ENCODE results near the gene PLD2.
"Not testable (repeated sequence)": the region's sequence is repeated elsewhere in the genome, so short reads cannot be mapped to it uniquely, and the experiment has no call there.

Gene PLD2

DNA sequence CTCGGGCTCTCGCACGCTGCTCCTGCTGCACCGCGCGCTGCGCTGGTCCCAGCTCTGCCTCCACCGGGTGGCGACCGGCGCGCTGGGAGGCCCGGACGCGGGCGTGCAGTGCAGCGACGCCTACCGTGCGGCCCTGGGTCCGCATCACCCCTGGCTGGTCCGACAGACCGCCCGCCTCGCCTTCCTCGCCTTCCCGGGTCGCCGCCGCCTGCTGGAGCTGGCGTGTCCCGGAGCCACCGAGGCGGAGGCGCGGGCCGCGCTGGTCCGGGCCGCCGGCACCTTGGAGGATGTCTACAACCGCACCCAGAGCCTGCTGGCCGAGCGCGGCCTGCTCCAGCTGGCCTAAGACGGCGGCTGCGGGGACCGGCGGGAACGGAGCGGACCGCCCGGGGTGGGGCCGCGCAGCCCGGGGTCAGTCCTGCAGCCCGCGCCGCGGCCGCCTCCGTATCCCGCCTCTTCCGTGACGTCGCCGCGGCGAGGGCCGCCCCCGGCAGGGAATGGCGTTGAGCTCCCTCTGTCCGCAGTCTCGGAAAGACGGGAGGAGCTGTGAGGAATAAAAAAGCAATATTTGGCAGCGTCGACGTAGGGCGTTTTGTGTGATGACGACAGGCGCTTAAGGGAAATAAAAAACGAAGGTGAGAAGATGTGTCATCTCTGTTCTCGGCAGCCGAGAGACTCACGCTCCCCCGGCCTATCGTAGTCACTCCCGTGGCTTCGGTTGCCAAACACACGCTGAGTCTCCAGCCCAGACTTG is 16.8 kb upstream of the PLD2 start:
- DNase-seq (ENCODE audit: low read depth in 3 of 3): peak; percentile 58 to 81 (median 59)

GRCh38 chr17:4790705-4791088 is 16.3 kb upstream of the PLD2 start:
- no peak for DNase-seq (ENCODE audit: low read depth in 3 of 3)

DNA sequence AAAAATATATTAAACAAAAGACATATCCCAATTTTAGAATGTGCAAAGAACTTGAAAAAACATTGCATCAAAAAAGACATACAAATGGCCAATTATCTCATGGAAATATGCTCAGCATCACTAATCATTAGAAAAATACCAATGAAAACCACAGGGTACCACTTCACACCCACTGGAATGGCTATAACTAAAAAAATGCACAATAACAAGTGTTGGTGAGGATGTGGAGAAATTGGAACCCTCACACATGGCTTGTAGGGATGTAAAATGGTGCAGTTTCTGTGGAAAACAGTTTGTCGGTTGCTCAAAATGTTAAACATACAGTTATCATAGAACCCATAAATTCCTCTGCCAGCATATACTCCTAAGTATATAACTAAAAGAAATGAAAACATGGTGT is 11.8 kb upstream of the PLD2 start:
- no peak for DNase-seq (ENCODE audit: low read depth in 3 of 3)

GRCh38 chr17:4796552-4796920 is 10.4 kb upstream of the PLD2 start:
- DNase-seq (ENCODE audit: low read depth in 3 of 3): peak in 1 of 3 experiments; percentile 52

DNA sequence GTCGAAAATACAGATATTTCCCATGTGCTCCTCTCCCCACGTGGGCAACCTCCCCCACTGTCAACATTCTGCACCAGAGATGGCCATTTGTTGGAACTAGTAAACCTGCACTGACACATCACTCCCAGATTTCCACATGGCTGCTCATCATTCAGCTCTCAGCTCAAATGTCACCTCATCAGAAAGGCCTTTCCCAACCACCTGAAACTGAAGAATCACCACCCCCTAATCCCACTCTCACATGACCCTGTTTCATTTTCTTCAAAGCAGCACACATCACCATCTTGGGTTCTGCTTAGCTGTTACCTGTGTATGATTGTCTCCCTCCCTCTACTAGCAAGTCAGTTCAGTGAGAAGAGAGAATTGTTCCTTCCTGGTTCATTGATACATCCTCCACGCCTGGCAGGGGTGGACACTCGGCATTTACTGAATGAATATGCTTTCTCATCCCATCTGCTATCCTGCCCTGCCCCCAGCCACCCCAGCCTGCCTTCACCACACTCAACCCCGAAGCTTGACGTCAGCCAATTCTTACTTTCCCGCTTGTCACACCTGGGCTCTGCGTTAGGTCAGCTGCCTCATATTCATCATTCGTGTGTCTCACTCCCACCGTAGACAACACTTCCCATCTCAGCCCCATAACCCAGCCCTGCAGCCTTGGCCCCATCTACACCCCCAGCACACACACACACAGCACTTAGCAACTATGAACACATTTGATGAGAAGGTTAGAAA is 6.3 kb upstream of the PLD2 start:
- DNase-seq (ENCODE audit: low read depth in 3 of 3): no peak

DNA sequence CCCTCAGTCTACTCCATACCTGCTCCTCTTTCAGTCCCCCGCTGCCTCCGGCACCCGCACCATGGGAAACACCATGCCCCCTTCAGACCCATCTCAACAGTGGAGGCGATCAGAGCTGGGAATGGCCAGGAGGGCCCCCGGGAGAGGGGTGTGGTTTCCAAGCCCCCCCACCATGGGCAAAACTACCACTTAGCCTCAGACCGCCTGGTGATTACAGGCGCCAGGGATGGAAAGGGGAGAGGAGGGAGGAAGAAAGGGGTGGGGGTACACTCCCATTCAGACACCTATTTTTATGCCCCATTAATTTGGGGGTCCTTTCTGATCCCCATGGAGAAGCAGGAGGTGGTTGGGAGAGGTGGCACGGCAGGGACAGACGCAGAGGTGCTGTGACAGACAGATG is 4.7 kb upstream of the PLD2 start, which contains the start of gene C17orf114:
C17orf114 (minus strand) TSS at position 101 of the 400 bp plus-strand sequence.
- no peak for DNase-seq (ENCODE audit: low read depth in 3 of 3)

GRCh38 chr17:4806456-4806776 is 536 bp upstream of the PLD2 start:
- no peak for DNase-seq (ENCODE audit: low read depth in 3 of 3)

GRCh38 chr17:4807605-4808377 is 839 bp downstream of the PLD2 start:
- no peak for DNase-seq (ENCODE audit: low read depth in 3 of 3)

DNA sequence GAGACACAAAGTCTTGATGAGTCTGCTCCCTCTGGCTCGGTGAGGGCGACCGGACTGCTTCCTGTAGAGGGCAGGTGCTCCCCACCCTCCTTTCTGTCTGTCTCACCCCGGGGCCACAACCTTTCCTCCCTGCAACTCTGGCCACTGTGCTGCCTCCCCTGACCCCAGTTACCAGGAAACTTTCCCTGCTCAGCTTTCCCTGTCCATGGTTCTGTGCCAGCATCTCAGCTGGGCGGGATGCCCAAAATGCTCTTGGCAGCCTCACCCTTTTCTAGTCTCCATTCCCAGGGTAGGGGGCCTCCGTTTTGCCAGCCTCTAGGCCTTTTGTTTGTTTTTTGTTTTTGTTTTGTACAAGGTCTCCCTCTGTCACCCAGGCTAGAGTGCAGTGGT is 1.4 kb downstream of the PLD2 start:
- DNase-seq (ENCODE audit: low read depth in 3 of 3): no peak

- no peak for DNase-seq (ENCODE audit: low read depth in 3 of 3)
These were observed 3.8 kb downstream of the PLD2 start for GRCh38 chr17:4810696-4811290.

GRCh38 chr17:4811471-4811870 is 4.5 kb downstream of the PLD2 start:
- no peak for DNase-seq (ENCODE audit: low read depth in 3 of 3)

DNA sequence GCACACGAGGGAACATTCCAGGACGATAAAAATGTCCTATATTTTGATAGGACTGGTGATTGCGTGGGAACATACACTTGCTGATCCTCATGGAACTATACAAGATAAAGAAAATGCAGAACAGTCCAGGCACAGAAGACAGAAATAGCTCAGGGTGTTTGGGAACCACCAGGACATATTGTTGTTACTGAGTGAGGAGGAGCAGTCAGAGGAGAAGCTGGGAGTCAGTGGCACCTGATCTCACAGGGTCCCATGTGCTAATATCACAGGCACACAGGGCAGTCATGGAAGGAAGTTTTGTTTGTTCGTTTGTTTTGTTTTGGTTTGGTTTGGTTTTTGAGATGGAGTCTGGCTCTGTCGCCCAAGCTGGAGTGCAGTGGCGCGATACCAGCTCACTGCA is 5.7 kb downstream of the PLD2 start:
- no peak for DNase-seq (ENCODE audit: low read depth in 3 of 3)

DNA sequence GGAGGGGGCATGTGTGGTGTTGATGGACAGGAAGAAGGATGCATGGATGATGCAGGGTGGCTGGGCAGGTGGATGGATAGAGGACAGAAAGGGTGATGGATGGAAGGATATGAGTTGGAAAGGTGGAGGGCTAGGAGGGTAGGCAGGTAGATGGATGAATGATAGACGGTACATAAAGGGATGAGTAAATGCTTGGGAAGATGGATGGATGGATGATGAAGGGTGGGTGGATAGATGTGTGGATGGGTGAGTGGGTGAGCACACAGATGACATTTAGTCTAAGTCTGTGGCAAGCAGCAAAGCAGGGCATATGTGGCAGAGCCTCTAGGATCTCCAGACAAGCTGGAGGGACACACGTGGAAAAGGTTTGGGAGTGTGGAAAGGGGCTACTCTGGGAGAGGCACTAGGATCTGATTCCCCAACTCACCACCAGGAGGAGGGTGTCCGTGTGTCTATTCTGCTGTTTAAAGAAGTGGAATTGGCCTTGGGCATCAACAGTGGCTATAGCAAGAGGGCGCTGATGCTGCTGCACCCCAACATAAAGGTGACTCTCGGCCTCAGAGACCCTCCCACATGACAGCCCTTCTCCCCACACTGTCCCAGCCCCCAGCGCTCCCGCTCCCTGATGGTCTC is 8.2 kb downstream of the PLD2 start:
- no peak for DNase-seq (ENCODE audit: low read depth in 3 of 3)

GRCh38 chr17:4816826-4817225 is 9.9 kb downstream of the PLD2 start:
- no peak for DNase-seq (ENCODE audit: low read depth in 3 of 3)

- no peak for DNase-seq (ENCODE audit: low read depth in 3 of 3)
These were observed 11.3 kb downstream of the PLD2 start for GRCh38 chr17:4818276-4818675.

DNA sequence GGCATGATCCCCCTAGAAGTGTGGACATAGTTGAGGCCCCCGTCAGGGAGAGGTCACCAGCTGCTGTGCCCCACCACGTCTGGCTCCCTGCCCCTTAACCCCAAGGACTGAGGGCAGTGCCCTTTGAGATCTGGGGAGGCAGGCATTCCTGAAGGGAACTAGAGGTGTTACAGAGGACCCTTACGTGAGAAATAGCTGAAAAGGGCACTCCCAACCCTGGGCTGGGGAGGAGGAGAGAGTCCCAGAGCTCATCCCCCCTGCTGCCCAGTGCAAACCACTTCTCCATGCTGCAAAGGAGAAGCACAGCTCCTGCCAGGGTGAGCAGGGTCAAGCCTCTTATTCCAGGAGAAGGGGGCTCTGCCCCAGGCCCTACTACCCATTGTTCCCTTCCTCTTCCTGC is 15.9 kb downstream of the PLD2 start:
- DNase-seq (ENCODE audit: low read depth in 3 of 3): no peak

DNA sequence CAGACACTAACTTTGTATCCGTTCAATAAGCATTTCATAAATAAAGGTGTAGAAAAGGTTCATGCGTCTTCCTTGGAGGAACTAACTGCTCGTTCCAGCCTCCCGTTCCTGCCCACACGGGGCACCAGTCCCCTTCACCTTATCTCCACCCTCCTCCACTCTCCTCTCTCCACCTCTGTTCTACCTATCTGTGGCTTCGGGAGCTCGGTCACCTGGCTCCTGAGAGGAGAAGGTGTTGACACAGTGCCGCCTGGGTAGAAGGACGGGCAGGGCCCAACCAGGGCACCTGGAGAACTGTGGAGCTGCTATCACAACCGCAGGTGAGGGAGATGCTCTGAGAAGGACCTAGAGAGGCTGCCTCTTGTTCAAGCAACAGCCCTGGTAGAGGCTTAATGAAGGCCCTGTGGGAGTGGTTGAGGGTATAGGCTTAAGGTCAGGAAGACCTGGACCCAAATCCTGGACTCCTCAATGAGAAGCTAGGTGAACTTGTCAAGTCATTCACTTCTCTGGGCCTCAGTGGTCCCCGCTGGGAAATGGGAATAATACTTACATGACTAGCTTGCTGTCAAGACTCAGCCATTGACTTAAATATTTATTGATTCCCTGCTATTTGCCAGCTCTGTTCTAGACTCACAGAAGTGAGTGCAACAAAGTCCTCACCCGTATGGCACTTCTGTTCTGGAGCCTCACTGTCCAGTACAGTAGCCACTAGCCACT is 16.6 kb downstream of the PLD2 start:
- DNase-seq (ENCODE audit: low read depth in 3 of 3): no peak

GRCh38 chr17:4827399-4827798 is 20.4 kb downstream of the PLD2 start:
- DNase-seq (ENCODE audit: low read depth in 3 of 3): no peak

GRCh38 chr17:4832829-4833177 is 25.9 kb downstream of the PLD2 start:
- not testable (repeated sequence) for DNase-seq (ENCODE audit: low read depth in 3 of 3)

DNA sequence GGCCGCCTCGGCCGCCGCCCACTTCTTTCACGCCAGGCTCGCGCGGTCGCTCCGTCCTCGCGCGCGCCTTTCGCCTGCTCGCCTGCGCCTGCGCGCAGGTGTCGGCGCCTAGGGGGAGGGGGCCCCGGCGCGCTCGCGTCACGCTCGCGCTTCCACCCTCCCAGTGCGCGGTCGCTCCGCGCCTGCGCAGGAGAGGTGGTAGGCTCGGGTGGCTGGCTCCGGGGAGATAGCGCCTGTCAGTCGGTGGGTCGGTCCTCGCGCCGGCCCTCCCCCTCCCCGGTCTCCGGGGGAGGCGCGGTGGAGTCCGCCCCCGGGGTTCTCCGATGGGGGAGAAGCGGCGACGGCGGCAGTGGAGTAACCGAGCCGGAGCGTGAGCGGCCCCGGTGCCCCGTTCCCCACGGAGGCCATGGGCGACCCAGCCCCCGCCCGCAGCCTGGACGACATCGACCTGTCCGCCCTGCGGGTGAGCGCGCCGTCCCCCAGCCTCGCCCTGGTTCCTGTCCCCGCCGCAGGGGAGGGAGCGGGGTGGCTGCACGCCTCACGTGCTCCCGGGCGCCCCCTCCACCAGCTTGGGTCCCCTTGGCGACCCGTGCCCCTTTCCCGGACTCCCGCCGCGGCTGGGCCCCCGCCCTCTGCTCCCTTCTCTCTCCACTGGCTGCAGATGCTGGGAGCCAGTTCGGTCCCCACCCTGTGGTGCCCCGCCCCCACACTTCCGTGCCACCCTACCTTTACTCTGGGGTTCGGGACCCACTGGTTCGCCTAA is 26.4 kb downstream of the PLD2 start, which contains the start of gene MINK1:
MINK1 (plus strand) TSS at position 163 of the 763 bp plus-strand sequence; CDS start at position 407, 244 bp downstream.
- peak; percentile 77 to 84 (median 82) for DNase-seq (ENCODE audit: low read depth in 3 of 3)
